Measurements from ENCODE around the gene LCN15.
"Not testable (repeated sequence)": the region's sequence is repeated elsewhere in the genome, so short reads cannot be mapped to it uniquely, and the experiment has no call there.

Gene LCN15

GRCh38 chr9:136775191-136775590, 10.9 kb upstream of the LCN15 start:
- DNase-seq (ENCODE audit: low read depth, low spot score) = no peak

GRCh38 chr9:136774416-136775045, 10.2 kb upstream of the LCN15 start:
- DNase-seq (ENCODE audit: low read depth, low spot score) = no peak

DNA sequence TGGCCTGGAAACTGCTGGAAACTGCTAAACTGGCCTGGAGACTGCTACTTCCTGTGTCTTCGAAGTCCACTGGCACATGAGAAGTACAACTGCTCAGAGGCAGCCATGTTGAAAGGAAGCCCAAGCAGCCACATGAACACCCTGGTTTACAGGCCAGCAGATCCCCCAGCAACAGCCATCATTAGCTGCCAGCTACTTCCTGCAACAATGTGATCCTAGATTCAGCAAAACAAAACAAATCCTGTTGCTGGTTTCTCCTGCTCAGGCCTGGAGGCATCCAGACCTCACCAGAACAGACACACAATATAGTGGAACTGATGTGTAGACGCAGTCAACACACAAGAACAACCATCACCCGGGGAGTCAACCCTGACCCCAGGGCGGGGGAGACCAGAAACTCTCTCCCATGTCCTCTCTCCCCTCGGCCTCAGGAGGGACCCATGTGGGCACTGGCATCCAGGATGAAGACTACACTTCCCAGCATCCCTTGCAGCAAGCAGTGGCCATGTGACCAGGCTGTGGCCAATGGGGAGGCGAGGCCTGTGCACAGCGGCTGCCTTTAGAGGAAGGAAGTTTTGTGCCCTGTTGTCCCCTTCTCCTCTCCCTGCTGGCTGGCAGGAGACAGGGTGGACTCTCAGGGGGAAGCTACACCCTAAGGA, 9.2 kb upstream of the LCN15 start:
- no peak for DNase-seq (ENCODE audit: low read depth, low spot score)

GRCh38 chr9:136771907-136772415, 7.6 kb upstream of the LCN15 start:
- no peak for DNase-seq (ENCODE audit: low read depth, low spot score)

DNA sequence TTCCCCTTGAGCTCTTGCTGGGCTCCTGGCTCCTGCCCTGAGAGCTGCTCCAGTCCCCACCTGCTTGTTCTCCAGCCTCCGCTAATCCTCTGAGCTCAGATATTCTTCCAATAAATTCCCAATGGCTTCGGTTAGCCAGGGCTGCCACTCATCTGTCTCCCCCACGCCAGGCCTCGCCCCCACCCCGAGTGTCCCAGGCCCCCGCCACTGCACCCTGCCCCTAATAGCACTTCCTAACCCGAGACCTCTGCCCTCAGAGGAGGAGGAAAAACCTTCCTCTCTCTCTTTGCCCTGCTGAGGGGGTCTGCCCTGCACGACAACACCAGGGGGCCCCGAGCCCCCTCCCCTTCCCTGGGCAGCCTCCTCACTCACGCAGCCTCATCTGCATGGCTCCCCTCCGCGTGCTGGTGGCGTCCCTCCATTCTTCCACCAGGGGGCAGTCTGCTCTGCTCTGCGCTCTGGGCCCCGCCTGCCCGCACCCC, 5.4 kb upstream of the LCN15 start:
- DNase-seq (ENCODE audit: low read depth, low spot score) = no peak

- not testable (repeated sequence) for DNase-seq (ENCODE audit: low read depth, low spot score)
Measured at GRCh38 chr9:136766410-136767120, 2.2 kb upstream of the LCN15 start.

GRCh38 chr9:136765745-136766409, 1.6 kb upstream of the LCN15 start:
- not testable (repeated sequence) for DNase-seq (ENCODE audit: low read depth, low spot score)

DNA sequence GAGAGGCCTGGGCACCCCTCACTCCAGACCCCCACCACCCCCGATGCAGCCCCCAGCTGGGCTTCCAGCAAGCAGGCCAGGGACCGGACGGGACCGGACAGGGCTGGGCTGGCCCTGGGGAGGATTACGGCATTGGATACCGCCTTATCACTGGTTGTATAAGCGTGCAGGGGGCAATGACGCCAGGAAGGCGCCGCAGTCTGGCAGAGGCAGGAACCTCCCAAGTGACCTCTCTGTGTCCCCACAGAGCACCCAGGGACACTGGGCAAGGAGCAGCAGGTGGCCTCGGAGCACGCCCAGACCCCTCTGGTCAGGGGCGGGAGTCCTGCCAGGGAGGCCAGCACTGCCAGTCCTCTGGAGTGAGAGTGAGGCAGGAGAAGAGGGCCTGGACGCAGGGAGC, 723 bp upstream of the LCN15 start:
- no peak for DNase-seq (ENCODE audit: low read depth, low spot score)

DNA sequence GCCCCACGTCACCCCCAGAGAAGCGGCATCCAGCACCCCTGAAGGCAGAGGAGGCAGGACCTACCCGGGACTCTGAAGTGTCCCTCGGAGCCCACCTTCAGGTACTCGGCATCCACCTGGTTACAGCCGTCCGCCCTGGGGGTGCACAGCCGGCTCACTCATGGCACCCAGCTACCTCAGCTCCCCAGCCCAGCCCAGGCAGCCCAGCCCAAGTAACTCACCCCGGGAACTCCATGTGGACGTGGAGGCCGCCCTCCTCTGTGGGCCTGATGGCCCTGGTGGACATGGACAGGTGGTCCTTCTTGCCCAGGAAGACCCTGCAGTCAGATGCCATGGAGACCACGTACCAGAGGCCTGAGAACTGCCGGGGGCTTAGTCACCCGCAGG, 676 bp downstream of the LCN15 start:
- no peak for DNase-seq (ENCODE audit: low read depth, low spot score)

- DNase-seq (ENCODE audit: low read depth, low spot score) = no peak
Measured at GRCh38 chr9:136762915-136763648, 1.2 kb downstream of the LCN15 start.

GRCh38 chr9:136762221-136762691, 2.1 kb downstream of the LCN15 start:
- no peak for DNase-seq (ENCODE audit: low read depth, low spot score)

GRCh38 chr9:136761545-136761981, 2.8 kb downstream of the LCN15 start:
- DNase-seq (ENCODE audit: low read depth, low spot score) = no peak

GRCh38 chr9:136760834-136761544, 3.3 kb downstream of the LCN15 start:
- DNase-seq (ENCODE audit: low read depth, low spot score) = not testable (repeated sequence)

GRCh38 chr9:136760424-136760823, 3.9 kb downstream of the LCN15 start:
- DNase-seq (ENCODE audit: low read depth, low spot score) = no peak

GRCh38 chr9:136759436-136760325, 4.6 kb downstream of the LCN15 start:
- no peak for DNase-seq (ENCODE audit: low read depth, low spot score)

DNA sequence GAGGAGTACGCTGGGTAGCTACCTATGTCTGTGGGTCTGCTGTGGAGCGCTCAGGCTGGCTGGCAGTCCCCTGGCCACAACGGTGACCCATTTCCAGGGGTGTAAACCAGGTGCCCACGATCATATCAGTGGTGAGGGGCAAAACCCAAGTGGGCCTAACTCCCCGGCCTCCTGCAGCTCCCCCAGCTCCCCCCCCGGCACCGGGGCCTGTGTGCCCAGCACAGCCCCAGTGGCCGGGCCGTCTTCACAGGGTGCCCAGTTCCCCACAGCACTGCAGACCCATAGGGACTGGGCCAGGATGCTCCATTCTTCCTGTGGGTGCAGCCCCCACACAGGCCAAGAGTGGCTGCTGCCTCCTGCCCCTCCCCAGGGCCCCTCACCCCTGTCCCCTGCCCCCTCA, 5.3 kb downstream of the LCN15 start:
- DNase-seq (ENCODE audit: low read depth, low spot score) = no peak

- DNase-seq (ENCODE audit: low read depth, low spot score) = no peak
Measured at GRCh38 chr9:136757751-136758140, 6.6 kb downstream of the LCN15 start.

DNA sequence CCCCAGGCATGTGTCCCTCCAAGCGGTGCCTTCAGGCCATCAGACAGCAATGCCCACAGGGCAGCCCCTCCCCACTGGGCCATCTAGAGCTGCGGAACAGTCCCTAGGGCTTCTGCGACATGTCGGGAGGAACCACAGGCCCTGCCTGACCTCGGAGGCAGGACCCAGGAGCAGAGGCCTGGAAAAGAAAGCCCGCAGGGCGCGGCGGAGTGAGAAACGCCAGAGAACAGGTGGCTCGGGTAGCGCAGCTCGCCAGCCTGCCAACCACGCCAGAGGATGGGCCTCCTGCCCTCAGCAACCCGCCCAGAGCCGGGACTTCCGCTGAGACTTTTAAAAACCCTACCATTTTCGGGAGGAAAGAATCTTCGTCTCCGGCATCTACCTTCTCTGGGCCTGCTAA, 7.0 kb downstream of the LCN15 start:
- DNase-seq (ENCODE audit: low read depth, low spot score) = no peak

DNA sequence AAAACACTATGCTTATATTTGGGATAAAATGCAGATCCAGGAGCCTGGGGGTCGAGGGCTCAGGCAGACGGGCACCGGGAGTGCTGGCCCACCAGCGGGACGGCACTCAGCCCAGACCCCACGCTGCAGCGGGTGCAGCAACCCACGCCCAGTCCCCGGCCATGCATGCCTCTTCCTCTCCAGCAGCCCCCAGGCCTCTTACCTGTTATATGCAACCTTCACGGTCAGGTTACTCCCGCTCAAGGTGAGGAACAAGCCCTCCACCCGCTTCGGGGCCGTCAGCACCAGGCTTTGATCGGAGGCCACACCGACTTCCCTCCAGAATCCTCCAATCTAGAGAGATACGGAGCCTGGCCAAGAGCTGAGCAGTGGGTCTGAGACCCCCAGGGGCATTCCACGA, 7.5 kb downstream of the LCN15 start:
- no peak for DNase-seq (ENCODE audit: low read depth, low spot score)

DNA sequence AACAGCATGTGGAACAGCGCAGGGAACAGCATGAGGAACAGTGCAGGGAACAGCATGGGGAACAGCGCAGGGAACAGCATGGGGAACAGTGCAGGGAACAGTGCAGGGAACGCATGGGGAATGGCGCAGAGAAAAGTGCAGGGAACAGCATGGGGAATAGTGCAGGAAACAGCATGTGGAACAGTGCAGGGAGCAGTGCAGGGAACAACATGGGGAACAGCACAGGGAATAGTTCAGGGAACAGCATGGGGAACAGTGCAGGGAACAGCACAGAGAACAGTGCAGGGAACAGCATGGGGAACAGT, 8.2 kb downstream of the LCN15 start:
- no peak for DNase-seq (ENCODE audit: low read depth, low spot score)
